LNCaP clone FGC (cell line): Measurements from ENCODE around the gene CSGALNACT2.

Experiments
- DNase-seq: peaks from one replicate; pipeline ENCODE4 v3.0.0-alpha.2; 2011; ENCODE audit warnings: low read depth
- H3K4me3 ChIP-seq: 2 replicates; pipeline ENCODE4 v1.5.1; 2011; ENCODE audit warnings: mild to moderate bottlenecking, low read depth, low read length, control low read depth
- TF ChIP-seq, protein P1 (sequence below): IDR thresholded peaks from 2 replicates; pipeline ENCODE4 v1.5.1; 2012; ENCODE audit warnings: mild to moderate bottlenecking; ENCODE audit not compliant: control insufficient read depth, insufficient read depth; ENCODE audit errors: extremely low read depth

Gene CSGALNACT2

DNA sequence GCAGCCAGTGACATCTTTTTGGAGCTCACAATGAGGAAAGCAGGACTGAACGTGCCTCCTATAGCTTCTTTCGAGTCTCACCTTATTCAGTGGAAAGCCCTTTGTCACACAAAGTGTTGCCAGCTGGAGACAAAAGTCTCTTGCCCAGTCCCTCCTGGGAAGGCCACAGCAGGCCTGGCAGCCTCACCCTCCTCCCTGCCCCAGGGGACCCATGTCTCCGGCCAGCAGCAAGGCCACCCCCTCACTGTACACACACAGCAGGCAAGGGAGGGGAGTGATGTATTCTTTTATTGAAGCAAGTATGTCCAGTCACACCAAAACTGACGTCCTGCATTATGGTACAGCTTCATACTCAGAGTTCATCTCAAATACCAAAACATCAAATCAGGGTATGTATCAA, 56.0 kb downstream of the CSGALNACT2 start:
- no peak overlapping the region for H3K4me3 ChIP-seq
- DNase-seq, result no peak
- TF ChIP-seq, protein P1, sequence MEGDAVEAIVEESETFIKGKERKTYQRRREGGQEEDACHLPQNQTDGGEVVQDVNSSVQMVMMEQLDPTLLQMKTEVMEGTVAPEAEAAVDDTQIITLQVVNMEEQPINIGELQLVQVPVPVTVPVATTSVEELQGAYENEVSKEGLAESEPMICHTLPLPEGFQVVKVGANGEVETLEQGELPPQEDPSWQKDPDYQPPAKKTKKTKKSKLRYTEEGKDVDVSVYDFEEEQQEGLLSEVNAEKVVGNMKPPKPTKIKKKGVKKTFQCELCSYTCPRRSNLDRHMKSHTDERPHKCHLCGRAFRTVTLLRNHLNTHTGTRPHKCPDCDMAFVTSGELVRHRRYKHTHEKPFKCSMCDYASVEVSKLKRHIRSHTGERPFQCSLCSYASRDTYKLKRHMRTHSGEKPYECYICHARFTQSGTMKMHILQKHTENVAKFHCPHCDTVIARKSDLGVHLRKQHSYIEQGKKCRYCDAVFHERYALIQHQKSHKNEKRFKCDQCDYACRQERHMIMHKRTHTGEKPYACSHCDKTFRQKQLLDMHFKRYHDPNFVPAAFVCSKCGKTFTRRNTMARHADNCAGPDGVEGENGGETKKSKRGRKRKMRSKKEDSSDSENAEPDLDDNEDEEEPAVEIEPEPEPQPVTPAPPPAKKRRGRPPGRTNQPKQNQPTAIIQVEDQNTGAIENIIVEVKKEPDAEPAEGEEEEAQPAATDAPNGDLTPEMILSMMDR, result no peak

DNA sequence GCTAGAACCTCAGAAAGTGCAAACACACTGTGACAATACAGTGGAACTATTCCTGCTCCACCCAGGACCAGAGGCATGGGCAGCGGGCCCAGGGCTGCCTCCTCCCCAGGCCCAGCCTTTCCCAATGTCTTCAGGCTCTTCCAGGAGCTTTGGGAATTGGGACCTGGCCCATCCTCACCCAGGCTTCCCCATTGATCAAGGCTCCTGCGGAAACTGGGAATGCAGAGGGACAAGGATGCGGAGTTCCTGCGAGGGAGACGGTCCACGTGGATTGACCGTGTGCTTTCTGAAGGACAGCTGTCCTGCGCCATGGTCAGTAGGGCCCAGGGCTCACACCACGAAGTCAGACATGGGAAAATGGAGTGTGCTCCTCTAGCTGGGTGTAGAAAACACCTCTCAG, 56.6 kb downstream of the CSGALNACT2 start:
- TF ChIP-seq, protein P1, result no peak
- H3K4me3 ChIP-seq, result no peak overlapping the region
- DNase-seq, result no peak

DNA sequence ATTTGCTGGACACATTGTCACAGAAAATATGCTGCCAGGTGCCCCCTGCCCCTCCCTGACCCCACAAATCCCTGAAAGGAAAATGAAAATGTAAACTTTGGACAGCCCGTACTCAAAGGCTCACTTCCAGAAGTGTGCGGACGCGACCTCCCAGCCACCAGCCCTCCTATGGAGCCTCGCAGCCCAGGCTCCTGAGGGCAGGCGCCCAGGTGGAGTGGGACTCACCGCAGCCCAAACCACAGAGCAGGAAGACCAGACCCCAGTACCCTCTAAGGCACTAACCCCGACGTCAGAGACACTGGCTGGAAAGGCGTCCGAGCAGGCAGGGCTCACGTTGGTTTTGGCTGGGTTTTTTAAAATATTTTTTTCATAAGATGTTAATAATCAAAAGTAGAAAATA, 57.3 kb downstream of the CSGALNACT2 start:
- H3K4me3 ChIP-seq, result no peak overlapping the region
- DNase-seq, result no peak
- TF ChIP-seq, protein P1, result no peak

DNA sequence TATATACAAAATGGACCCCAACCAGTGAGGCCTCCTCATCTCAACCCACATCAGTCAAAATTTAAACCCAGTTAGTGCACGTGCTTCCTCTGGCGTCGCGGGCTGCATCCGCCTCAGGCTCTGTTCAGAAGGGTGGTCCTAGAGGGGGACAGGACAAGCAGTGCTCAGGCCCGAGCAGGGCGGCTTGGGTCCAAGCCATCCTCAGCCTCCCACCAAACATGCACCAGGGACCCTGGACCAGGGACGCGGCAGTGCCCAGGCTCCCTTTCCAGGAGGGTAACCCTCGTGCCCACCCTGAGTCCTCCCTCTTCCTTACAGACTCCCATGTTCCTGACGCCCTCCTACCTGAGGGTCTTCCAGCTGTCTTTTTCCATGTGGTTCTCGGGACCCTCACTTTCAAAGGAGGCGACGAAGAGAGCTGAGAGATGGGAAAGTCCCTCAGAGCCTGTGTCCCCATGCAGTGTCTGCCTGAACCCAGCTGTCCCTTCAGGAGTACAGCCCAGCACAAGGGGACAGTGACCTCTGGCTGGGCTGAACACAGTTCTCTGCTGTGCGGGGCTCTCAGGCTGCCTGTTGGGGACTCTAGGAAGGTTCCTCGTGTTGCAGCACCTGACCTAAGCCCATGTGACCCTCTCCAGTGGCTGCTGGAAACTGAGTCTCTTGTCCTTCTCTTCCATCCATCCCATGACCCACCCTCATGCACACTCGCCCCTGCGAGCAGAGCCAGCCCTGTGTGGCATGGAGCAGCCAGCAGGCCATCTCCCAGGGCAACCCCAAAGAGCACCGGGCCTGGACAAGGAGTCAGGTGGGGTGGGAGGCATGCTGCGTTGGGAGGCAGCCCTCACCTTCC, 58.1 kb downstream of the CSGALNACT2 start:
- TF ChIP-seq, protein P1, result no peak
- H3K4me3 ChIP-seq, result no peak overlapping the region
- no peak for DNase-seq

DNA sequence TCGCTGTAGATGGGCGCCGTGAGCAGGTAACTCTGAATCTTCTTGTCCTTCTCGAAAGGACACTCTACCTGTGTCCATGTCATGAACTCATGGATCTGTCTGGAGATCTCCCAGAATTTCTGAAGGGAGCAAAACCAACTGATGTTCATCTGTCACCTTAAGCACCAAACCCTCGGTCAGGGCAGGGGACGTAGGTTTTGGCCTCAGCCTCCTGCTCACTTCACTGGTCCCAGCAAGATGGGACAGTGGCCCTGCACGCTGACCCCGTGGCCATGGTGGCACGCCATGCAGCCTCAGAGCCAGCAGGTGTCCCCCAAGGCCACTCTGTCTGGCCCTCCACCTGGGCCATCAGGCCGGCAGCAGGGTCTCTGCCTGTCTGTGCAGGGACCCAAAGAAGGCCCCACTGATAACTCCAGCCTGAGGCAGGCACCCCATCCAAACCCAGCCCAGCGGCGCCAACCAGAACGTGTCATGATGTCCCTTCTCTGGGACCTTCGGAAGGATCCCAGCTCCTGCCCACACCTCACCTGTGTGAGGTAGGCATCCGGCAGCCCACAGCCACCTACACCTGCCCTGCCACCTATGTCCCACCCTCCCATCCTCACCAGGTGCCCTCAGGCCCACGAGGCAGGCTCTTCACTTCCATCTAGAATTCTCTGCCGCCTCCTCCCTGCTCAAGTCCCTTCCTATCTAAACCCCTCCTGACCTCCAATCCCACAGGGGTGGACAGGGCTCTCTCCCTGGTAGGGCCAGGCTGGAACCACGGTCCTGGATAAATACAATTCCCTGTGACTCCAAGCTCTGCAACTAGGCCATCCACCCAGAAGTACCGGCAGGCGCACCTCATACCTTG, 59.0 kb downstream of the CSGALNACT2 start:
- H3K4me3 ChIP-seq, result no peak overlapping the region
- TF ChIP-seq, protein P1, result no peak
- no peak for DNase-seq

DNA sequence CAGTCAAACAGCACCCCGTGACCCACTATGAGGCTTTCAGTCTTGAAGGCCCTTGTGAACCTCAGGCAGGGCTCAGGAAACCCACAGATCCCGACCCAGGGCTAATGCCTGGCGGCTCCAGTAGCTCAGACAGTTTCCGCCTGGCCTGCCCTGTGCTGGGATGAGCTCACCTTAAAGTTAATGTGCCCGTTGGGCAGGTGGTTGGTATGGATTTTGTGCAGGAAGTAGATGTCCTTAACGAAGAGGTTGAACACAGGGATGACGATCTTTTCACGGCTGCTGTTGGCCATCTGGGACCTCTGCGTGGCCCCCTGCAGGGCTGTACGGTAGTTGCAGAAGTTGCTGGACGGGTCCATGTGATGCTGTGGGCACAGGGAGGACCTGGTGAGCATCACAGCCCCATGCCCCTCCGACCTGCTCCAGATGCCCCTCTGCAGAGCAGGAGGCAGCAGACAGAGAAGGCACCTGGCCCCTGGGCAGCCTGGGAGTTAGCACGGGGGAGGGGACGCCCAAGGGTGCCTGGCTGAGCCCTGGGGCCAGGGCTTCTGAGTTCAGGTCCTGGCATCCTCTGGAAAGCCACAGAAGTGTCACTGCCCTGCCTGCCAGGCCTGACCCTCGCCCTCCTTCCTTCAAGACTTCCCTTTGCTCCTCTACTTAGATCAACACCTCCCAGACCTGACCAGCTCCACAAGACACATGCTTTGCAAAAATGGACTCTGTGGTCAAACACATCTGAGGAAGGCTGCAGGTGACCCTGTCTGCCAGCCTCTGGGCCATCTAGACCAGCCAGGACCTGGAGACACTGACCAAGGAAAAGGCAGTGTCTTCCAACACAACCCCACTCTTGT, 59.8 kb downstream of the CSGALNACT2 start:
- TF ChIP-seq, protein P1, result 0 out of 2 replicates have a peak, but pooled peaks have one; percentile 17
- H3K4me3 ChIP-seq, result no peak overlapping the region
- DNase-seq, result no peak
